ENCODE results near the gene AP1M1.

- no peak for TF ChIP-seq GATA2 (IDR thresholded peaks at IDR 0.05; ENCODE audit: low read depth, low read length)
- TF ChIP-seq GATA3 (IDR thresholded peaks at IDR 0.05; ENCODE audit: low read depth, low read length) = no peak
Observed at GRCh38 chr19:16235811-16236652, 38.3 kb downstream of the AP1M1 start.
